A172 (cell line): ENCODE results near the gene LCE2C. TPM values are rescaled to one million over a fixed set of nuclear protein-coding genes. Genes with fewer than 3 reads are reported as not detected.
A peak's percentile ranks its signal among the peaks of the same experiment; 100 is the strongest.
"Not testable (repeated sequence)": the region's sequence is repeated elsewhere in the genome, so short reads cannot be mapped to it uniquely, and the experiment has no call there.

Experiments
- DNase-seq: peaks from one replicate; pipeline ENCODE4 v3.0.0-alpha.2; 2015; ENCODE audit warnings: low spot score
- total RNA-seq: library from RNA; depleted of rRNA; stranded (reverse); fragments of >200 nt; shearing (Covaris generic); gene quantifications from 2 replicates; pipeline ENCODE4 v1.2.3, GENCODE V29; 2014; rRNA removed

The LCE2C gene, protein sequence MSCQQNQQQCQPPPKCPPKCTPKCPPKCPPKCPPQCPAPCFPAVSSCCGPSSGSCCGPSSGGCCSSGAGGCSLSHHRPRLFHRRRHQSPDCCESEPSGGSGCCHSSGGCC
- total RNA-seq, result not detected in 2 replicates

DNA sequence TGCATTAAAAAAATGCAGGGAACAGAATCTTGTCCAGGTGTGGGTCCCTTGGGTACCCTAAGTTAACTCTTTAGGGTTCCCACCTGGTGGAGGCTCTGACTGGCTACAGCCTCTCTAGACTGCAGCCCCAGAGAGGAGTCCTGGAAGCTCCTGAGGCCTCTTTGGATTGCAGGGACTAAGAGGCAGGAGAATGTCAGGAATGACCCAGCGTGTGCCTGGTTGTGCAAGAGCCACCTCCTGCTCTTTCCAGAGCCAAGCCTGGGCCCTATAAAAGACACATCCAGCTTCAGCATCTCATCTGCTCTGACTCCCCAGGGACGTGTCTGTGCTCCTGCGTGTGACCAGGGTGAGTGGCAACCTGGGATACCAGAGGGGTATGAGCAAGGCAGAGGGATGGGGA is at the start of gene LCE2C:
LCE2C (plus strand) TSS at position 297 of the 400 bp plus-strand sequence. CDS start 737 bp downstream, outside the sequence.
- not testable (repeated sequence) for DNase-seq

DNA sequence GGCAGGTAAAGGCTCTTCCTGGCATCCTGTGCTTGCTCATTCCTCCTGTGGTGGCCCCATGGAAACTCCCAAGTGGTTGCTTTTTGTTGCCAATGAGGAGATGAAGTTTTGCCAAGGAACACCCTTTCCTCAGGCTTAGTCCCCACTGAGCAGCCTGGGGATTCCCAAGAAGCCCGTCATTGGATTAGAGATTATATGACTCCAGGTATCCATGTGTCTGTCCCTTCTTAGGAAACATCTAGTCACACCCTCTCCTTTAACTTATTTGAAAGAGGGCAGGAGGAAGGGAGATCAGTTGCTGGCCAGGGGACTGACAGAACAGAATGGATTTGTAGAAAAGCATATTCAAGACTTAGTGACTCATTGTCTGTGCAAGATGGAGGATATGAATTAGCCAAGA is 48.3 kb upstream of the LCE2C start:
- no peak for DNase-seq

DNA sequence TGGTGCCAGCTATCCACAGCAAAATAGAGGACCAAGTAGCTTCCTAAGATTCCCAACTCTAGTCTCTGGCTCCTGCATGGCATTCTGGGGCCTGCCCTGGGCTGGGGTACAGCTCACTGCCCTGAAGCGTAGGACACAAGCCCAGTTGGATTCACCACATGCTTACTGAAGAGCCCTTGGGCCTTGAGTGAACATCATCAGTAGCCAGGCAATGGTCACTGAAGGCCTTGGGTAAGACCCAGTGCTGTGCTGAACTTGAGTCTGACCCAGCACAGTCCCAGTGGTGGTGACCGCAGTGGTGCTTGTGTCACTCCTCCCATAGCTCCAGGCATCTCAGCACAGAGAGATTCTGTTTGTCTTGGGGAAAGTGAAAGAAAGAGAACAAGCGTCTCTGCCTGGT is 44.5 kb upstream of the LCE2C start:
- no peak for DNase-seq

DNA sequence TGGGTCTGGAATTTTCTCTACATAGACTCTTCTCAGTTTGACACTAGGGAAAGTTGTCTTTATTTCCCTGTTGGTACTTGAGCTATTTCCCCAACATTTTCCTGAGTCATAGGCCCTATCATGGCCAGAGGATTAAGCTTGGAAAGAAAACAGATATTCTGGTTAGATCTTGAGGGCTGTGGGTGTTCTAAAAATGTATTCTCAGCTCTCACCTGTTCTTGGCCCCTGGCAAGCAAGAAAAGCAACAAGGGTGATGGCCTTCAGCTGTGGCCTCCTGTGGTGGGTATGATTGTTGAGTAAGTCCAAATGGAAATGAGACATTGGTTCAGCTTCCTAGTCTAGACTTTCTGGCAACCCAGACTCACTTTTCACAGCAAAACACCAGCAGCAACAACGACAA is 34.7 kb upstream of the LCE2C start:
- DNase-seq, result no peak

DNA sequence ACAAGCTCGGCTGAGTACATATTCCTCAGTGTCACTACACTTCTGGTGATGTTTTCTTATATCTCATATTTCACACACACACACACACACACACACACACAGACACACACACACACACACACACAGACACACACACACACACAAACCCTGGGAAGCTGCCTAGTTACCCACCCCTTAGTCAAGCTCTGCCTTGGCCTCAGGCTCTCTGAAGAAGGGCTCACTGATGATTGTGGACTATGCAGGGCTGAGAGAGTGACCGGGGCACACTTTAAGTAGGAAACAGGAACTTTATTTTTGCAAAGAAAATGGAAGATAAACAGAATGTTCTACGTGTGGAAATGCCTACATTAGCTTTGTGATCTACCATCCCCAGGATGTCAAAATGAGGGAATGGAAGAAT is 31.1 kb upstream of the LCE2C start:
- DNase-seq, result no peak

DNA sequence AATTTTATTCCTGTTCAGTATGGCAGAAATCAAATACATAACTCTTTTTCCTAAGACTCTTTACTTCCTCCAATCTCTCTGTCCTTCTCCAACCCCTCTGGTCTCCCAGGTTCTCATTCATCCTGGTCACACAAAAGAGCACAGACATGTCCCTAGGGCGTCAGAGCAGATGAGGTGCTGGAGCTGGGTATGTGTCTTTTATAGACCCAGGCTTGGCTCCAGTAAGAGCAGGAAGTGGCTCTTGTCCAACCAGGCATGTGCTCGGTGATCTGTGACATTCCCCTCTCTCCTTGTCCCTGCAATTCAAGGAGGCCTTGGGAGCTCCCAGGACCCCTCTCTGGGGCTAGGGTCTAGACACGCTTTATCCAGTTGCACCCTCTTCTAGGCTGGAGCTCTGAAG is 29.9 kb upstream of the LCE2C start:
- DNase-seq, result no peak

DNA sequence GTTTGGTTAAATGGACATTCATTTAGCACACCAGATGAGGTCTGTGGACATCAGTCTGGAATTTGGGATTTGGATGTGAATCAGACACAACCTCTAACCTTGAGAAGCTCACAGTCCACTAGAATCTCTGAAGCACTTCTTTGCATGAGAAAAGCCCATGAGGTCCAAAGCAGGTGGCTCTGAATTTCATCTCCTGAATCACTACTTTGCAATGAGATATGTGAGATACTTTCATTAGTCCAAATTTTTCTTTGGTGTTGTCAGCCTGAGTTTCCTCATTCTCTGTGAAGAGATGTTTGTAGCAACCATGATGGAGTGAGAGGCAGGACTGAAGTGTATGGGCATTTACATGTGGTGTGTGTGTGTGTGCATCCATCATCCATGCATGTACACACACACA is 28.4 kb upstream of the LCE2C start:
- DNase-seq, result no peak

DNA sequence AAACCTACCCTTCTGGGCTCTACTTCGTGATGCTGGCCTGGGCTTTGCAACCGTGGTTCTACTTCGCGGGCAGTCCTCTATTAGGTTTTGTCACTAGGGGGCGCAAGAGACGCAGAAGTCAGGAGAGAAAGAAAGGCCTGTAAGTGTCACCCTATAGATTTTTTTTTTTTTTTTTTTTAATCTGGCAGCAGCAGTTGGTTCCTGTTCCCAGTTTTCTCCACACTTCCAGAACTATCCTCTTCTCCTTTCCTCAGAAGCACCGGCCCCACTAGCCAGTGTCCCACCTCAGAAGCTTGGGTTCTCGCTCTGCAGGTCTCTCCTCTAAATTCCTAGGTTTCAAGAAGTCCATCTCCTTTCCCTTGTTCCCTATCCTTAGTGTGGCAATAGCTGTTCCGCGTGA is 21.0 kb upstream of the LCE2C start:
- peak; percentile 57 for DNase-seq

DNA sequence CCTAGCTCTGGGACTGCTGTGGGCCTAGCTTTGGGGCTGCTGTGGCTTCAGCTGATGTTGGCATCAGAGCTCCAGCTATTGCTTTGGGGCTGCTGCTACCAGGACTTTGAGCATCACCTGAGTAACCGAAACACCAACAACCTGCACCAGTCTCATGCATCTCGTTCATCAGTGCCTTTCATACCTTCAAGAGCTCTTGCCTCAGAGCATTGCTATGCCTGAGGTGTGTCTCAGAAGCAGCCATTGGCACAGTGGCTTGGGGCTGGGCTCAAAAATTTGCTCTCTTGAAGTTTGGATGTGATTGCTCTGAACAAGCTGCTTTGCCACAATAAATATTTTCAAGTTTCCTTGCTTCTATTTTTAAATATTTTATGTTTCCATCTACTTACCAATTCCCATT is 18.6 kb upstream of the LCE2C start:
- DNase-seq, result no peak

DNA sequence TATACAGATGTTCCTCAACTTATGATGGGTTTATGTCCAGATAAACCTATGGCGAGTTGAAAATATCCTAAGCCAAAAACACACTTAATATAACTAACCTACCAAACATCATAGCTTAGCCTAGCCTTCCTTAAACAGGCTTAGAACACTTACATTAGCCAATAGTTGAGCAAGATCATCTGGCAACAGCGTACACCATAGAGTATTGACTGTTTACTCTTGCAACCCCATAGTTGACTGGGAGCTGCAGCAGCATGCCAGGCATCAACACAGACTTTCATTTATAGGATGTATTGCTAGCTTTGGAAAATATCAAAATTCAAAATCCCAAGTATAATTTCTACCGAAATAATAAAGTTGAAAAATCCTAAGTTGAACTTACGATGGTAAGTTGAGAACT is 17.4 kb upstream of the LCE2C start:
- DNase-seq, result no peak

DNA sequence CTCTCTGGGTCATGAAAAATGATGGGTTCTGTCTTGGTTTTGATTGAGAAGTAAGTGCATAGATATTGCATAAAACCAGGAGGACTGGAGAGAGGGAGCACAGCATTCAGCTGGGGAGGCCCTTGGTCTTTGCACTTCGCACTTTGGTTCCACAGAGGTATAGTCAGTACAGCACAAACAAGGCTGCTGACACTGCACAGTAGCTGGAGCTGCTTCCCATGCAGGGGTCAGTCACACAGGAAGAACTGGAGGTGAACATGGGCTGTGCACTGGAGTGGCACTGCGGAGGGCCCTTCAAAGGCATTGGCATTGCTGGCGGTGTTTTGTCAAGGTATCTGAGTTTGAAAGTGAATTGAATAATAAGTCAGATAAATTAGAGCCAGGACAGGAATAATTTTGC is 16.4 kb upstream of the LCE2C start:
- DNase-seq, result no peak

DNA sequence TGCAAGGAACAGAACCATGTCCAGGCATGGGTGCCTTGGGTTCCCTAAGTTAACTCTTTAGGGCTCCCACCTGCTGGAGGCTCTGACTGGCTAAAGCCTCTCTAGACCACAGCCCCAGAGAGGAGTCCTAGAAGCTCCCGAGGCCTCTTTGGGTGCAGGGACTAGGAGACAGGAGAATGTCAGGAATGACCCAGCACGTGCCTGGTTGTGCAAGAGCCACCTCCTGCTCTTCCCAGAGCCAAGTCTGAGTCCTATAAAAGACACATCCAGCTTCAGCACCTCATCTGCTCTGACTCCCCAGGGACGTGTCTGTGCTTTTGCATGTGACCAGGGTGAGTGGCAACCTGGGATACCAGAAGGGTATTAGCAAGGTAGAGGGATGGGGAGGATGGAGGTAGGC is 12.0 kb upstream of the LCE2C start, which contains the start of gene LCE2D:
LCE2D (plus strand) TSS at position 283 of the 400 bp plus-strand sequence. CDS start 726 bp downstream, outside the sequence.
- no peak for DNase-seq

DNA sequence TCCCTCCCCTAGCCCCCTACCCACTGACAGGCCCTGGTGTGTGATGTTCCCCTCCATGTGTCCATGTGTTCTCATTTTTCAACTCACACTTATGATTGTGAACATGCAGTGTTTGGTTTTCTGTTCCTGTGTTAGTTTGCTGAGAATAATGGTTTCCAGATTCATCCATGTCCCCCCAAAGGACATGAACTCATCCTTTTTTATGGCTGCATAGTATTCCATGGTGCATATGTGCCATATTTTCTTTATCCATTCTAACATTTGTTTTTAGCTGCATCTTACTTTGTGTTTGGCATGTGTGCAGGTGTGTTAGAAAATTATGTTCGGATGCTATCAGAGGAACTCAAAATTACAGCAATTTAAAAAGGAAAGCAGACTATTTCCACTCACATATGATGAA is 8.9 kb upstream of the LCE2C start:
- DNase-seq, result not testable (repeated sequence)

DNA sequence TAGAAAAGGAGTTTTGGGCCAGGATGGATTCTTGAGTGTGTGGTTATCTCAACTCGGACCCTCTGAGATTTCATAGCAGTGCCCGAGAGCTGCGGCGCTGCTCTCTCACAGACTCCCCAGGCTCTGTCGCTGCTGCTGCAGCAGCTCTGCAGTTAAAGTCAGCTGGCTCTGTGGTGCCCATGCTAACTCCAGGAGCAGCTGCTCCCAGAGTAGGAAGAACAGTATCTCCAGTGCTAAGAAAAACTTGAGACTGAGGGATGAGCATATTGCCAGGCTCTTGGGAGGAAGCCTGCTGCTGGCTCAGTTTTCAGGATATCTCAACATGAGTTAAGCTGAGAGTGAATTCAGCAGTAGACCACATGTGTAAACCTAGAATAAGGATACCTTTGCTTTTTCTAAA is 7.4 kb upstream of the LCE2C start:
- DNase-seq, result no peak

DNA sequence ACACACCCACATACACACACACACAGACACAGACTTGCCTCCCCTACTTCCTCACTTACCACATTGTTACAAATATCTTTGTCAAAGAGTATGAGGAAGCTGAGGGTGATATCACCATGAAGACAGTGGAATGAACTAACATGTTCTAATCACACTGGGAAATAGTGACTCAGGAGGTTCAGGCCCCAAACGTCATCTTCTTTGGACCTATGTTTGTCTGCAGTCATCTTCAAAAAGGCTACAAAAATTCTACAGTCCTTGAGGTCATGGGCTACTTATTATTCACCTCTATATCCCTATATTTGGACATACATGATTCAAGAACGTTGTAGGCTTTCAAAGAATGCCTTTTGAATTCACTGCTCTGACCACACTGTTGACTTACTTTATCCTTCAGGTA is 2.1 kb upstream of the LCE2C start:
- DNase-seq, result no peak

DNA sequence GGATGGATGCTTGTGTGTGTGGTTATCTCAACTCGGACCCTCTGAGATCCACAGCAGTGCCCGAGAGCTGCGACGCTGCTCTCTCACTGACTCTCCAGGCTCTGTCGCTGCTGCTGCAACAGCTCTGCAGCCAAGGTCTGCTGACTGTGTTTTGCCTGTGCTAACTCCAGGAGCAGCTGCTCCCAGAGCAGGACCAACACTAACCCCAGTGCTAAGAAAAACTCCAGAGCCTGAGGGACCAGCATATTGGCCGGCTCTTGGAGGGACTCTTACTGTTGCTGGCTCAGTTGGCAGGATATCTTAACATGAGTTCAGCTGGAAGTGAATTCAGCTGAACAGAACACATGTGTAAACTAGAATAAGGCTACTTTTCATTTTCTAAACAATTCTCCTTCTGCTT is 4.4 kb downstream of the LCE2C start:
- no peak for DNase-seq

DNA sequence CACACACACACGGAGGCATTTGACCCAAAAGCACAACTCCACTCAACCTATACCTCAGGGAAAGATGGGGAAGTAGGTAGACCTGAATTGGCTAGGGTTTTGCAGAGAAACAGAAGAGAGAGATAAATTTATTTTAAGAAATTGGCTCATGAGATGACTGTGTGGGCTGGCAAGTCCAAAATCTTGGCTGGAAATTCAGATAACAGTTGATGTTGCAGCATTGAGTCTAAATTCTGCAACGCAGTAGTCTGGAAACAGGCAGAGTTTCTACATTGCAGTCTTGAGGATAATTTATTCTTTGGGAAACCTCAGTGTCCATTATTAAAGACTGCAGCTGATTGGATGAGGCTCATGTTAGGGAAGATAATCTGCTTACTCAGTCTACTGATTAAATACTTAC is 6.5 kb downstream of the LCE2C start:
- no peak for DNase-seq

DNA sequence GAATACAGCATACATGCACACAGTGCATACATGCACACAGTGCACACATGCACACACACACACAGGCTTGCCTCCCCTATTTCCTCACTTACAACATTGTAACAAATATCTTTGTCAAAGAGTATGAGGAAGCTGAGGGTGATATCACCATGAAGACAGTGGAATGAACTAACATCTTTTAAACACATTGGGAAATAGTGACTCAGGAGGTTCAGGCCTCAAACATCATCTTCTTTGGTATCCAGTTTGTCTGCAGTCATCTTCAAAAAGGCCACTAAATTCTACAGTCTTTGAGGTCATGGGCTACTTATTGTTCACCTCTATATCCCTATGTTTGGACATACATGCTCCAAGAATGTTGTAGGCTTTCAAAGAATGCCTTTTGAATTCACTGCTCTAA is 8.8 kb downstream of the LCE2C start:
- no peak for DNase-seq

DNA sequence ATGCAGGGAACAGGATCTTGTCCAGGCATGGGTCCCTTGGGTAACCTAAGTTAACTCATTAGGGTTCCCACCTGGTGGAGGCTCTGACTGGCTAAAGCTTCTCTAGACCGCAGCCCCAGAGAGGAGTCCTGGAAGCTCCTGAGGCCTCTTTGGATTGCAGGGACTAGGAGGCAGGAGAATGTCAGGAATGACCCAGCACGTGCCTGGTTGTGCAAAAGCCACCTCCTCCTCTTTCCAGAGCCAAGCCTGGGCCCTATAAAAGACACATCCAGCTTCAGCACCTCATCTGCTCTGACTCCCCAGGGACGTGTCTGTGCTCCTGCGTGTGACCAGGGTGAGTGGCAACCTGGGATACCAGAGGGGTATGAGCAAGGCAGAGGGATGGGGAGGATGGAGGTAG is 10.7 kb downstream of the LCE2C start, which contains the start of gene LCE2B:
LCE2B (plus strand) TSS at position 301 of the 400 bp plus-strand sequence. CDS start 721 bp downstream, outside the sequence.
- not testable (repeated sequence) for DNase-seq

DNA sequence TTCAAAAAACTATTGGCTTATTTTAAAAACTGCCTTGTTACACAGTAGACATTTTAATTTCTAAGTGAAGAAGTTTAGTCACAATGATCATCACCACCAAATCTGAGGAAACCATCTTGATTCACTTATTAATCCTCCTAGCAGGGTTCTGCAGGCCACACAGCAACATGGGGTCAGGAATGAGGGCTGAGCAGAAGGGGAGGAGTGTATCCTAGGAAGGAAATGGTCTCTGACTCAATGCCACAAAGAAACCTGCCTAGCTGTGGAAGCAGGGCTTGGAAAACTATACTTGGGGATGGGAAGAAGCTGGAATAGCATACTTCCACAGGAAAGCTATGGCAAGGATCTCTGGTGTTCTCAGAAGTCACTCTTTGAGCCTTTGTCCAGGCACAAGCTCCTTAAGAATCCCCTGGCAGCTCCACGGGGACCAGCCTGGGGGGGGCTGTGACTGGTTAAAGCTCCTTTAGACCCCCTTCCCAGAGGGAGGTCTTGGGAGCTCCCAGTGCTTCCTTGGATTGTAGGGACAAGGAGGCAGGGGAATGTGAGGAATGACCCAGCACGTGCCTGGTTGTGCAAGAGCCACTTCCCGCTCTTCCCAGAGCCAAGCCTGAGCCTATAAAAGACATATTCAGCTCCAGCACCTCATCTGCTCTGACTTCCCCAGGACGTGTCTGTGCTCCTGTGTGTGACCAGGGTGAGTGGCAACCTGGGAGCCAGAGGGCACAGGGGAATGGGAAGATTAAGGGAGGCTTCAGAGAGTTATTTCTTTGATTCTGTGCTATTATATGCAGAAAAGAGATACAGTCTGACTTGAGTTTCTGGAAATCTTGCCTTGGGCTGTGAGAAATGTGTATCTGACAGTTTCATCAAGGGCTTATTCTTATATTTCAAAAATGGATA is 22.9 kb downstream of the LCE2C start, which contains the start of gene LCE2A:
LCE2A (plus strand) TSS at position 645 of the 900 bp plus-strand sequence. CDS start 557 bp downstream, outside the sequence.
- no peak for DNase-seq

DNA sequence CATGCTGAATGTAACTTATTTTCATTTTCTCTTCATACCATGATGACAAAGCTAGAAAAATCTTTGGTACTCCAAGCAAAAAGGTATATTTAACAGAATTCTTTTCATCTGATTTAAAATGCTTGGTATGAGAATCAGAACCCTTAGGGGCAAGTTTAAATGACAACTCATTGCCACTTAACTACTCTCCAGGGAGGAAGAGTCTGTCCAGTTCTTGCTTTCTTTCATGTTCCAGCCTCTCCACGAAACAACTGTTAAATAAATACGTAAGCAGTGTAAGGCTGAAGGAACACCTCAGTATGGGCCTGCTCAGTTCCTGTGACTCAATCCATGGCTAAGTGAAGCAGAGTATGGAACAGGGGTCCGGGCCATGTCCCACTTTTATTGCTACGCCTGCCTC is 24.7 kb downstream of the LCE2C start:
- no peak for DNase-seq

DNA sequence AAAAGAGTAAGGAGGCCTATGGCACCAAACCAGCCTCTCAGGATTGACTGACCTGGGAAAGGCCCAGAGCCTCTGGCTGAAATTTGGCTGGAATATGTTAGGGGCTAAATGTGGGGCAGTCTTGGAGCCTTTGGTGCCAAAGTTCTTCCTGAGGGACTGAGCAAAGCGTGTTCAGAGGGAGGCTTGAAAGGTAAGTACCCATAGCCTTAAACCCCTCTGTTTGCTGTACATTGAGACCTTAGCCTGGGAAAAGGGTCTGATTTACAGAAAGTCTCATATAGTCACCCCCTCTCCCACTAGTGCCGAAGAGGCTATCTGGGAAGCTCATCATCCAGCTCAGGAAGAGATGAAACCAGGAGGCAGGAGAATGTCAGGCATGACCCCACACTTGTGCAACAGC is 32.8 kb downstream of the LCE2C start, which contains the start of gene LCE4A:
LCE4A (plus strand) TSS at position 301 of the 400 bp plus-strand sequence. CDS start 916 bp downstream, outside the sequence.
- no peak for DNase-seq

DNA sequence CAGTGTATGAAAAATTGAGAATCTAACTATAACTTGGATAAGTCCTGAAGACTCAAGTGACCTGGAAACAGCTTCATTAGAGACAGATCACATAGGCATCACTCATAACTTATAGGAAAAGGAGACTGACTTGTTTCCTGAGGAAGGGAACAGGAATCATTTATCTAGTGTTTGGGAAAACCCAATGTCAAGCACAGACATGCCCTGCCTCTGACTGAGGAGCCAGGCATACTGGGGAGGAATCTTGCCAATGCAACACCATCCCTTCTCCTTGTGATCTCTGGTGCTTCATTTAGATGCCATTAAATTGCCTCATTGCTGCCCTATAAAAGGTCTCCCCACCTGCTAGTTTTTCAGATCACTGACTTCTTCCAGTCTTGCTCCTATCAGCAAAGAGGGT is 43.2 kb downstream of the LCE2C start:
- DNase-seq, result no peak
